SIG-M5 (cell line): ENCODE measurements around the gene PODXL.
"Not testable (repeated sequence)": the region's sequence is repeated elsewhere in the genome, so short reads cannot be mapped to it uniquely, and the experiment has no call there.

Experiments
- DNase-seq: peaks from one replicate; lab custom pipeline; 2025; lab: John Stamatoyannopoulos, UW

PODXL gene

GRCh38 chr7:131489196-131489595, 67.2 kb downstream of the PODXL start:
- no peak for DNase-seq

- DNase-seq: no peak
Measured at GRCh38 chr7:131488361-131488760, 68.1 kb downstream of the PODXL start.

- DNase-seq: no peak
Measured at GRCh38 chr7:131487217-131487616, 69.2 kb downstream of the PODXL start.

- no peak for DNase-seq
Measured at GRCh38 chr7:131486346-131486745, 70.1 kb downstream of the PODXL start.

- no peak for DNase-seq
Measured at GRCh38 chr7:131483586-131483985, 72.8 kb downstream of the PODXL start.

GRCh38 chr7:131482800-131483199, 73.6 kb downstream of the PODXL start:
- no peak for DNase-seq

GRCh38 chr7:131480384-131481315, 75.8 kb downstream of the PODXL start:
- DNase-seq: no peak

GRCh38 chr7:131476740-131477139, 79.7 kb downstream of the PODXL start:
- no peak for DNase-seq

- DNase-seq: no peak
Measured at GRCh38 chr7:131471250-131472004, 85.0 kb downstream of the PODXL start.

- no peak for DNase-seq
Measured at GRCh38 chr7:131467788-131468187, 88.6 kb downstream of the PODXL start.

GRCh38 chr7:131466735-131467365, 89.6 kb downstream of the PODXL start:
- DNase-seq: no peak

GRCh38 chr7:131462715-131463114, 93.7 kb downstream of the PODXL start:
- not testable (repeated sequence) for DNase-seq

- no peak for DNase-seq
Measured at GRCh38 chr7:131462059-131462458, 94.4 kb downstream of the PODXL start.

- no peak for DNase-seq
Measured at GRCh38 chr7:131459256-131459655, 97.2 kb downstream of the PODXL start.

- DNase-seq: no peak
Measured at GRCh38 chr7:131456338-131456737, 100.1 kb downstream of the PODXL start.

GRCh38 chr7:131455546-131455945, 100.9 kb downstream of the PODXL start:
- DNase-seq: no peak

GRCh38 chr7:131455001-131455400, 101.4 kb downstream of the PODXL start:
- no peak for DNase-seq

GRCh38 chr7:131454498-131454897, 101.9 kb downstream of the PODXL start:
- DNase-seq: no peak
